ENCODE measurements around the gene NRG2. TPM values are rescaled to one million over a fixed set of nuclear protein-coding genes. Genes with fewer than 3 reads are reported as not detected.

NRG2 gene
- total RNA-seq, 1 donor from 2014 or later = 1.9 TPM

- peak; percentile 56 for ATAC-seq
Measured at GRCh38 chr5:139808481-139809330, 234.4 kb downstream of the NRG2 start.

GRCh38 chr5:139807647-139808030 is 235.5 kb downstream of the NRG2 start:
- no peak for ATAC-seq

GRCh38 chr5:139806726-139807646 is 236.1 kb downstream of the NRG2 start:
- no peak for ATAC-seq

GRCh38 chr5:139806111-139806510 is 237.0 kb downstream of the NRG2 start:
- ATAC-seq = no peak

GRCh38 chr5:139805545-139805944 is 237.6 kb downstream of the NRG2 start:
- ATAC-seq = no peak

- no peak for ATAC-seq
Measured at GRCh38 chr5:139804800-139805397, 238.2 kb downstream of the NRG2 start.

- ATAC-seq = no peak
Measured at GRCh38 chr5:139803978-139804377, 239.1 kb downstream of the NRG2 start.

GRCh38 chr5:139799359-139799758 is 243.7 kb downstream of the NRG2 start:
- no peak for ATAC-seq

- no peak for ATAC-seq
Measured at GRCh38 chr5:139798883-139799282, 244.2 kb downstream of the NRG2 start.

GRCh38 chr5:139797856-139798510 is 245.1 kb downstream of the NRG2 start:
- ATAC-seq = no peak

GRCh38 chr5:139797335-139797734 is 245.8 kb downstream of the NRG2 start:
- no peak for ATAC-seq

Other genes with a start within 250 kb of the NRG2 start
- gene PSD2, start 247.5 kb downstream of the NRG2 start, total RNA-seq = not detected
- 7.3 TPM for gene PURA, start 70.8 kb upstream of the NRG2 start, total RNA-seq
- 2.6 TPM for gene IGIP, start 82.6 kb upstream of the NRG2 start, total RNA-seq
- gene CYSTM1, start 131.9 kb upstream of the NRG2 start, total RNA-seq = 11.4 TPM